Measurements from ENCODE around the gene HMCES. TPM values are rescaled to one million over a fixed set of nuclear protein-coding genes. Genes with fewer than 3 reads are reported as not detected.

The HMCES gene, protein sequence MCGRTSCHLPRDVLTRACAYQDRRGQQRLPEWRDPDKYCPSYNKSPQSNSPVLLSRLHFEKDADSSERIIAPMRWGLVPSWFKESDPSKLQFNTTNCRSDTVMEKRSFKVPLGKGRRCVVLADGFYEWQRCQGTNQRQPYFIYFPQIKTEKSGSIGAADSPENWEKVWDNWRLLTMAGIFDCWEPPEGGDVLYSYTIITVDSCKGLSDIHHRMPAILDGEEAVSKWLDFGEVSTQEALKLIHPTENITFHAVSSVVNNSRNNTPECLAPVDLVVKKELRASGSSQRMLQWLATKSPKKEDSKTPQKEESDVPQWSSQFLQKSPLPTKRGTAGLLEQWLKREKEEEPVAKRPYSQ
- 16.4 and 26.8 TPM in 2 replicates for total RNA-seq

DNA sequence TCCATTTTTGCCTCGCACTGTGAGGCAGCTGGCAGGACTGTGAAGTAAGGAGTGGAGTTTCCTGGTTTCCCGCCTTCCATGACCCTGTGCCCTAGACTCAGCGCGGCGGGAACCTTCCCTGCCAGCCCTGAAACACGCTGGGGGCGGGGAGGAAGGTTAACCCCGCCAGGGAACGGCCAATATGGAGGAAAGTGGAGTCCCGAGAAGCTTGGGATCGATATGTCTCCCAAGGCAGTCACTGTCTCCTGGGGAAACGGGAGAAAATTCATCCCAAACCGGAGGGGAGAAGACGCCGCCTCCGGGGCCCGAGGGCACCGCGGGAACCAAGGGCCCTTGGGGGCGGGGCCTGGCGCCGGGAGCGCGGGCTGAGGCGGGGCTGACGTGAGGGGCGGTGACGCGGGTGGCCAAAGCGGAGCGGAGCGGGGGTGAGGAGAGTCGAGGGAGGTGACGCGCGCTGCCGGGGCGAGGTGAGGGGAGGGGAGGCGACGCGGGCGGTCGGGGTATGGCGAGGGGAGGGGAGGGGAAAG is at the start of gene HMCES:
TSS of gene HMCES (plus strand) at position 432 of the 527 bp plus-strand sequence. CDS start 863 bp downstream, outside the sequence.

DNA sequence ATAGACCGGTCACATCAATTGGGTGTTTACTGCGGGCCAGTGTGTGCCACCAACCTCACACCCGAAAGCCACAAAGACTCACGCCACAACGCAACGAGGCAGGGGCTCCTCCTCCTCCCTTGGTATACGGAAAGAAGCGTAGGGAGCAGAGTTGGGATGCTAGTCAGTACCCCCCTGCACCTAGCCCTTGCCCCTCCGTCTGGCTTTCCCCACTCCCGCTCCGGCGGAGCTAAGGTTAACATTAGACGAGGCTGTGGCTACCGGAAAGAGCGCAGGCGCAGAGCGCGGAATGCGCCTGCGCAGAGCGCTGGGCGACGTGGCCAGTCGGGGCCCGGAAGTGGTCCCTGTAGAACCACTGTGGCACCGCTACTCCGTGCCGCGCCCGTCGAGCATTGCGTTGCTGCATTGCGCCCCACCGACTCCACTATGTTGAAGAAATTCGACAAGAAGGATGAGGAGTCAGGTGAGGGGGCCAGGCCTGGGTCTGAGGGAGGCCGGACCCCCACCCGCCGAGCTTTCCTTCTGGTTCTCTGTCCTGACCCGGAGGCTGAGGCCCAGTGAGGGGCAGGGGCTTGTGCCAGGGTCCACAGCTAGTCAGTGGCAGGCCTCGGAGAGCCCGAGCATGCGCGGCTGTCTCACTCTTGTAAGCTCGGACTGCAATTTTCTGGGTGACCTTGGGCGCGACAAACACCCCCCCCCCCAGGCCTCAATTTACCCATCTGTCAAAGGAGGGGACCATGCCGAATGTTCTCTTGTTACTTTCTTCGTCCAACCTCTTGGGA is 29.2 kb upstream of the HMCES start, which contains the start of gene COPG1:
TSS of gene COPG1 (plus strand) at position 323 of the 782 bp plus-strand sequence. CDS start at position 427, 104 bp downstream.

Other genes with a start within 250 kb of the HMCES start
- not detected in 2 replicates for gene GP9, start 218.1 kb upstream of the HMCES start, total RNA-seq
- 13.4 and 28.0 TPM in 2 replicates for gene RAB43, start 157.1 kb upstream of the HMCES start, total RNA-seq
- 26.8 and 36.9 TPM in 2 replicates for gene ISY1, start 117.8 kb upstream of the HMCES start, total RNA-seq
- 301 and 375 TPM in 2 replicates for gene CNBP, start 95.0 kb upstream of the HMCES start, total RNA-seq
- 342 and 398 TPM in 2 replicates for gene COPG1, start 29.3 kb upstream of the HMCES start, total RNA-seq
- gene EFCAB12, start 149.8 kb downstream of the HMCES start, total RNA-seq = under 0.01 and 0.15 TPM in 2 replicates
- gene MBD4, start 161.1 kb downstream of the HMCES start, total RNA-seq = 20.2 and 23.0 TPM in 2 replicates
- 27.1 and 34.6 TPM in 2 replicates for gene IFT122, start 161.4 kb downstream of the HMCES start, total RNA-seq
- not detected in 2 replicates for gene RHO, start 249.8 kb downstream of the HMCES start, total RNA-seq